ENCODE measurements around the gene CENPF.

Gene CENPF

GRCh38 chr1:214582289-214582891 lies 20.6 kb upstream of the CENPF start:
- Mint-ChIP-seq H3K4me1 (peaks cover 12% of the 10 kb centered on the region), H3K9me3 (peaks cover 9% of the 10 kb centered on the region), H3K27ac (no peak overlapping the region), H3K27me3 (ENCODE audit: low read depth, poor library complexity) (peaks cover 4% of the 10 kb centered on the region), H3K36me3 (ENCODE audit: low read depth) (peaks cover 7% of the 10 kb centered on the region), H3K4me3 (no peak overlapping the region)
- no peak for TF ChIP-seq CTCF (IDR thresholded peaks at IDR 0.05)
- no peak for DNase-seq

- Mint-ChIP-seq H3K36me3 (ENCODE audit: low read depth) (peaks cover under 1% of the 10 kb centered on the region), H3K27me3 (ENCODE audit: low read depth, poor library complexity) (peaks cover 4% of the 10 kb centered on the region), H3K27ac (no peak overlapping the region), H3K4me1 (peaks cover 12% of the 10 kb centered on the region), H3K9me3 (peaks cover 1% of the 10 kb centered on the region), H3K4me3 (no peak overlapping the region)
- no peak for TF ChIP-seq CTCF (IDR thresholded peaks at IDR 0.05)
- DNase-seq: no peak
These were observed 19.9 kb upstream of the CENPF start for GRCh38 chr1:214583113-214583512.

GRCh38 chr1:214583824-214584554 lies 19.0 kb upstream of the CENPF start:
- no peak overlapping the region for H3K4me3 Mint-ChIP-seq
- no peaks in the 10 kb centered on the region for H3K9me3 Mint-ChIP-seq
- no peak overlapping the region for H3K27ac Mint-ChIP-seq
- peaks cover 12% of the 10 kb centered on the region for H3K4me1 Mint-ChIP-seq
- no peak for DNase-seq
- TF ChIP-seq CTCF (IDR thresholded peaks at IDR 0.05): no peak
- H3K27me3 Mint-ChIP-seq (ENCODE audit: low read depth, poor library complexity): peaks cover 4% of the 10 kb centered on the region
- no peaks in the 10 kb centered on the region for H3K36me3 Mint-ChIP-seq (ENCODE audit: low read depth)

- H3K4me1 Mint-ChIP-seq: peaks cover 12% of the 10 kb centered on the region
- peak; percentile 75 for TF ChIP-seq CTCF (IDR thresholded peaks at IDR 0.05)
- H3K9me3 Mint-ChIP-seq: no peaks in the 10 kb centered on the region
- peak overlapping the region; percentile 47 for H3K27ac Mint-ChIP-seq
- DNase-seq: no peak
- H3K36me3 Mint-ChIP-seq (ENCODE audit: low read depth): no peaks in the 10 kb centered on the region
- H3K27me3 Mint-ChIP-seq (ENCODE audit: low read depth, poor library complexity): peaks cover 4% of the 10 kb centered on the region
- no peak overlapping the region for H3K4me3 Mint-ChIP-seq
These were observed 17.9 kb upstream of the CENPF start for GRCh38 chr1:214584805-214585766.

- Mint-ChIP-seq H3K9me3 (no peaks in the 10 kb centered on the region), H3K36me3 (ENCODE audit: low read depth) (no peaks in the 10 kb centered on the region), H3K4me1 (peaks cover 17% of the 10 kb centered on the region), H3K27me3 (ENCODE audit: low read depth, poor library complexity) (peaks cover 9% of the 10 kb centered on the region), H3K27ac (no peak overlapping the region), H3K4me3 (no peak overlapping the region)
- no peak for TF ChIP-seq CTCF (IDR thresholded peaks at IDR 0.05)
- DNase-seq: no peak
These were observed 16.4 kb upstream of the CENPF start for GRCh38 chr1:214586621-214587020.
